Germinal center (tissue), 1 donor: ENCODE results near the gene GRID2IP.
"Not testable (repeated sequence)": the region's sequence is repeated elsewhere in the genome, so short reads cannot be mapped to it uniquely, and the experiment has no call there.

Experiments used
- DNase-seq: peaks from one replicate; pipeline ENCODE4 v3.0.0; 2012; ENCODE audit warnings: mixed read lengths, low spot score

Gene GRID2IP

GRCh38 chr7:6487184-6487545 is 64.1 kb downstream of the GRID2IP start:
- DNase-seq, result no peak

GRCh38 chr7:6486438-6487183 is 64.7 kb downstream of the GRID2IP start:
- no peak for DNase-seq

GRCh38 chr7:6482743-6483119 is 68.5 kb downstream of the GRID2IP start:
- no peak for DNase-seq

- DNase-seq, result no peak
Measured at GRCh38 chr7:6482307-6482706, 69.0 kb downstream of the GRID2IP start.

- DNase-seq, result no peak
Measured at GRCh38 chr7:6481445-6481844, 69.8 kb downstream of the GRID2IP start.

GRCh38 chr7:6480323-6480660 is 71.0 kb downstream of the GRID2IP start:
- DNase-seq, result no peak

GRCh38 chr7:6479067-6479466 is 72.2 kb downstream of the GRID2IP start:
- no peak for DNase-seq

GRCh38 chr7:6478186-6478585 is 73.1 kb downstream of the GRID2IP start:
- DNase-seq, result no peak

- DNase-seq, result no peak
Measured at GRCh38 chr7:6477318-6477660, 74.0 kb downstream of the GRID2IP start.

- peak; percentile 18 for DNase-seq
Measured at GRCh38 chr7:6476596-6477317, 74.5 kb downstream of the GRID2IP start.

GRCh38 chr7:6475433-6476186 is 75.7 kb downstream of the GRID2IP start:
- DNase-seq, result no peak

- no peak for DNase-seq
Measured at GRCh38 chr7:6465862-6466261, 85.4 kb downstream of the GRID2IP start.

GRCh38 chr7:6463609-6464008 is 87.7 kb downstream of the GRID2IP start:
- not testable (repeated sequence) for DNase-seq

- no peak for DNase-seq
Measured at GRCh38 chr7:6461946-6462550, 89.2 kb downstream of the GRID2IP start.

- no peak for DNase-seq
Measured at GRCh38 chr7:6460990-6461584, 90.2 kb downstream of the GRID2IP start.

GRCh38 chr7:6460303-6460702 is 91.0 kb downstream of the GRID2IP start:
- DNase-seq, result no peak

- DNase-seq, result not testable (repeated sequence)
Measured at GRCh38 chr7:6458676-6459075, 92.6 kb downstream of the GRID2IP start.

- DNase-seq, result no peak
Measured at GRCh38 chr7:6453734-6454133, 97.5 kb downstream of the GRID2IP start.

GRCh38 chr7:6451224-6451705 is 100.0 kb downstream of the GRID2IP start:
- no peak for DNase-seq

GRCh38 chr7:6450591-6450990 is 100.7 kb downstream of the GRID2IP start:
- not testable (repeated sequence) for DNase-seq

- not testable (repeated sequence) for DNase-seq
Measured at GRCh38 chr7:6449884-6450283, 101.4 kb downstream of the GRID2IP start.

GRCh38 chr7:6448943-6449543 is 102.2 kb downstream of the GRID2IP start:
- DNase-seq, result no peak
